HG02840 (cell line): ENCODE results near the gene CD99L2.

ENCODE experiments used
- ATAC-seq: cut with Tn5 transposase; IDR thresholded peaks from one replicate; pipeline ENCODE4 v1.9.1; 2021; ENCODE audit warnings: mild to moderate bottlenecking, moderate library complexity, moderate number of reproducible peaks; ENCODE audit not compliant: unreplicated experiment, low FRiP score

CD99L2 gene

GRCh38 chrX:150719621-150720020, 178.8 kb downstream of the CD99L2 start:
- no peak for ATAC-seq
